Activated naive CD4-positive, alpha-beta T cell treated with anti-CD3 and anti-CD28 coated beads for 36 hours (primary cell): ENCODE data around the gene HERC6. TPM values are rescaled to one million over a fixed set of nuclear protein-coding genes. Genes with fewer than 3 reads are reported as not detected.
A peak's percentile ranks its signal among the peaks of the same experiment; 100 is the strongest.
"Not testable (repeated sequence)": the region's sequence is repeated elsewhere in the genome, so short reads cannot be mapped to it uniquely, and the experiment has no call there.

Source experiments
- CTCF ChIA-PET: fragments of 350-600 bp; sonication (Branson Sonifier 250); formaldehyde crosslinking; loops from one replicate; lab custom pipeline; 2021; ENCODE audit warnings: antibody characterized with exemption; lab: Charles Lee
- DNase-seq: peaks from one replicate; pipeline ENCODE4 v3.0.0-alpha.2; 2020
- H3K27ac Mint-ChIP-seq: one replicate; pipeline ENCODE4 v1.8.0; 2021; ENCODE audit warnings: mild to moderate bottlenecking, mixed read lengths
- H3K27me3 Mint-ChIP-seq: one replicate; pipeline ENCODE4 v1.8.0; 2021; ENCODE audit warnings: low read depth, mixed read lengths
- H3K36me3 Mint-ChIP-seq: one replicate; pipeline ENCODE4 v1.8.0; 2021; ENCODE audit warnings: low read depth, mixed read lengths
- H3K4me1 Mint-ChIP-seq: one replicate; pipeline ENCODE4 v1.8.0; 2021; ENCODE audit warnings: low read depth, mixed read lengths
- H3K4me3 Mint-ChIP-seq: one replicate; pipeline ENCODE4 v1.8.0; 2021; ENCODE audit warnings: mild to moderate bottlenecking, moderate library complexity, mixed read lengths
- H3K9me3 Mint-ChIP-seq: one replicate; pipeline ENCODE4 v1.8.0; 2021; ENCODE audit warnings: mixed read lengths
- intact Hi-C: fragments of 100-400 bp; cut with micrococcal nuclease; formaldehyde crosslinking; loops from one replicate; pipeline ENCODE4 v1.15.1; 2023
- total RNA-seq, 2 experiments: library from RNA; stranded (reverse); gene quantifications; one replicate each; pipeline ENCODE4 v1.2.3, GENCODE V29; 2021

The HERC6 gene
- total RNA-seq, 2 experiments from 2014 or later, result 9.9 to 10.2 TPM

DNA sequence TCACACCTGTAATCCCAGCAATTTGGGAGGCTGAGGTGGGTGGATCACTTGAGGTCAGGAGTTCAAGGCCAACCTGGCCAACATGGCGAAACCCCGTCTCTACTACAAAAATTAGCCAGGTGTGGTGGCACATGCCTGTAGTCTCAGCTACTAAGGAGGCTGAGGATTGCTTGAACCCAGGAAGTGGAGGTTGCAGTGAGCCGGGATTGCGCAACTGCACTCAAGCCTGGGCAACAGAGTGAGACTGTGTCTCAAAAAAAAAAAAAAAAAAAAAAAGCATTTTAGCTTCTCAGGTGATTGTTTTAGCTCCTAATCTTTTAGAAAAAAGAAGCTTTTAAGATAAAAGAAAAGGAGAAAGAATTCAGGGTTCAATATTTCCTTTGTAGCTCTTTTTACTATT is 59.2 kb downstream of the HERC6 start:
- CTCF ChIA-PET, result interaction anchor here (0.6 to 1.8 kb wide), 2 partner anchors 18 to 239 kb away, joined by 3 to 5 read pairs; partner anchors contain the start of gene HERC5
- H3K27me3 Mint-ChIP-seq, H3K27ac Mint-ChIP-seq, H3K4me3 Mint-ChIP-seq, DNase-seq, intact Hi-C loops, H3K9me3 Mint-ChIP-seq, H3K4me1 Mint-ChIP-seq: not testable (repeated sequence)
- H3K36me3 Mint-ChIP-seq, result peaks cover 19% of the 10 kb centered on the region

DNA sequence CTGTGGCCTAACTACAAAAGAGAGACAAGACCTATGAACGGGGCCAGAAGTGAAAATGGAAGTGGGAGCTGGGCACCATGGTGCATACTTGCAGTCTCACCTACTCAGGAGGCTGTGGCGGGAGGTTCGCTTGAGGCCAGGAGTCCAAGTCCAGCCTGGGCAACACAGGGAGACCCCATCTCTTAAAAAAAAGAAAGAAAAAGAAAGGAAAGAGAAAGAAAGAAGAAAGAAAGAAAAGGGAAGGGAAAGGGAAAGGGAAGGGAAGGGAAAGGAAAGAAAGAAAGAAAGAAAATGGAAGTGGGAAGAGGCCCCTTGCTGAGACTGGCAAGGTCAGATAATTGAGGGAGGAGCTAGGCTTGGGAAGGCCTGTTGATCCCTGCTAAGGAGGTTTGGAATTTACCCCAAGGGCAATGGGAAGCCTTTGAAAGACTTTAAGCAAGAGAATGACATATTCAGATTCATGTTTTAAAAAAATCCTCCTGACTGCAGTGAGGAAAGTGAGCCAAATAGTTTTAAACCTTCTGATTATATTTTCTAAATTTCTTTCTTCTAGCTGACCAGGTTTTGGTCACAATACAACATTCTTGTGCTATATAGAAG is 60.6 kb downstream of the HERC6 start:
- peaks cover 2% of the 10 kb centered on the region for H3K9me3 Mint-ChIP-seq
- DNase-seq, result no peak
- H3K27ac Mint-ChIP-seq, result peak overlapping the region; percentile 19
- no peaks in the 10 kb centered on the region for H3K27me3 Mint-ChIP-seq
- no peaks in the 10 kb centered on the region for H3K4me1 Mint-ChIP-seq
- peaks cover 15% of the 10 kb centered on the region for H3K36me3 Mint-ChIP-seq
- H3K4me3 Mint-ChIP-seq, result no peak overlapping the region
- CTCF ChIA-PET, result no interaction called here
- intact Hi-C loops, result no loop called here

DNA sequence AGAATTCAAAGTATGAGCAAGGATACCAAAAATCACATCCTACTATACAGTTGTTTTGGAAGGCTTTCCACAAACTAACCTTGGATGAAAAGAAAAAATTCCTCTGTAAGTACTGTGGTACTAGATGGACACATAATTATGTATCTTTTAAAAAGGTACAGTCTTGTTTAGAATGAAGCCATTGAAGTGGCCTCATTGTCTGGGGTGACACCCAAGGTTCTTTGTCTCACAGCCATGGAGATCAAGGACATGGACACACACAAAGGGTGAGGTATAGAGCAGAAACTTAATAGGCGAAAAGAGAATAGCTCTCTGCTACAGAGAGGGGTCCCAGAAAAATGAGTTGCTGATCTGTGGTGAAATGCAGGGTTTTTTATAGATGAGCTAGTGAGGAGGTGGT is 61.5 kb downstream of the HERC6 start:
- no peak overlapping the region for H3K4me3 Mint-ChIP-seq
- CTCF ChIA-PET, result interaction anchor here (1.4 kb wide), 1 partner anchor 70 kb away, joined by 3 read pairs; no protein-coding TSS in a partner anchor
- H3K9me3 Mint-ChIP-seq, result peaks cover 2% of the 10 kb centered on the region
- DNase-seq, result no peak
- no peaks in the 10 kb centered on the region for H3K4me1 Mint-ChIP-seq
- no peak overlapping the region for H3K27ac Mint-ChIP-seq
- H3K27me3 Mint-ChIP-seq, result no peaks in the 10 kb centered on the region
- H3K36me3 Mint-ChIP-seq, result peaks cover 13% of the 10 kb centered on the region
- intact Hi-C loops, result no loop called here

GRCh38 chr4:88441696-88442095 is 63.0 kb downstream of the HERC6 start:
- intact Hi-C loops, result no loop called here

GRCh38 chr4:88442689-88443191 is 64.1 kb downstream of the HERC6 start:
- no peaks in the 10 kb centered on the region for H3K4me1 Mint-ChIP-seq
- H3K9me3 Mint-ChIP-seq, result peaks cover 2% of the 10 kb centered on the region
- CTCF ChIA-PET, result no interaction called here
- intact Hi-C loops, result no loop called here
- no peak overlapping the region for H3K4me3 Mint-ChIP-seq
- DNase-seq, result no peak
- no peaks in the 10 kb centered on the region for H3K27me3 Mint-ChIP-seq
- no peak overlapping the region for H3K27ac Mint-ChIP-seq
- peaks cover 13% of the 10 kb centered on the region for H3K36me3 Mint-ChIP-seq

More at GRCh38 chr4:88441696-88442095, 63.0 kb downstream of the HERC6 start:
- Mint-ChIP-seq H3K36me3 (peaks cover 13% of the 10 kb centered on the region), H3K4me1 (no peaks in the 10 kb centered on the region), H3K9me3 (peaks cover 2% of the 10 kb centered on the region), H3K4me3 (no peak overlapping the region), H3K27me3 (no peaks in the 10 kb centered on the region), H3K27ac (no peak overlapping the region)
- no peak for DNase-seq
- CTCF ChIA-PET, result interaction anchor here (0.7 to 1.4 kb wide), 3 partner anchors 10 to 231 kb away, joined by 3 to 5 read pairs (median 3); no protein-coding TSS in a partner anchor

DNA sequence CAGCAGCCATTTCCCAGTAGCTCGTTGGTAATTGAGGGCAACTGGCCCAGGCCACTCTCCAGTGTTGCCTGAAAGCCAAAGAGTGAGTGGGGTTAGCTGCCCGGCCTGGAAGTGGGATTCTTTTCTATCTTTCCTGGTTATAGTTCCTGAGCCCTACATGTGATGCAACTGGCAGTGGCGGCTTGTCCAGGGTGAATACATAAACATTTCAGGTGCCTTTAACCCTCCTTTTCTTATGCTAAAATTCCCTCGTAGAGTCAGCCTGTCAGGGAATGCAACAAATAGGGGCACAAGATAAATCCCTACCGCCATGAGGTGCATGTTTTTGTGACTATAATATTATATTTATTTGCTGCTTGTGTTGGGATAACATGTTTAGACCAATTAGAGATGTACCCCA is 64.8 kb downstream of the HERC6 start:
- H3K4me1 Mint-ChIP-seq, result no peaks in the 10 kb centered on the region
- H3K9me3 Mint-ChIP-seq, result peaks cover 2% of the 10 kb centered on the region
- intact Hi-C loops, result no loop called here
- CTCF ChIA-PET, result no interaction called here
- no peak overlapping the region for H3K4me3 Mint-ChIP-seq
- H3K27me3 Mint-ChIP-seq, result no peaks in the 10 kb centered on the region
- no peak for DNase-seq
- H3K27ac Mint-ChIP-seq, result no peak overlapping the region
- H3K36me3 Mint-ChIP-seq, result peaks cover 13% of the 10 kb centered on the region

DNA sequence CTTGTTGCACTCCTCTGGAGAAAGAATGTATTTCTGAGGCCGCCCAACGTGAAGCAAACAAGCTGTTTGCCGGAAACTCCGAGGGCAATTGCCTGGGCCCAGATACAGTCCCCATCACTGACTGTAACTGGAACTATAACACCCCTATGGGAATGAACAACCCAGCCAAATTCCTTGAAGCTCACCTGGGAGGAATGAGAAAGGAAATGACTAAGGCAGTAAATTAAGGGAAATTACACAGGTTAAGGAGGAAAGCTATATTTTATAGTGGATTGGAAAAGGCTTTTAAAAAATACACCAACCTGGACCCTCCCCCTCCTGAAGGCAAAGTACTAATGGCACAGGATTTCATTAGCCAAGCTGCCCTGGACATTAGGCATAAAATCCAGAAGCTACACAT is 66.6 kb downstream of the HERC6 start:
- Mint-ChIP-seq H3K36me3 (peaks cover 9% of the 10 kb centered on the region), H3K9me3 (peaks cover 2% of the 10 kb centered on the region), H3K4me3 (no peak overlapping the region), H3K4me1 (no peaks in the 10 kb centered on the region), H3K27me3 (no peaks in the 10 kb centered on the region), H3K27ac (no peak overlapping the region)
- CTCF ChIA-PET, result interaction anchor here (1.7 kb wide), 1 partner anchor 70 kb away, joined by 7 read pairs; no protein-coding TSS in a partner anchor
- intact Hi-C loops, result no loop called here
- no peak for DNase-seq

DNA sequence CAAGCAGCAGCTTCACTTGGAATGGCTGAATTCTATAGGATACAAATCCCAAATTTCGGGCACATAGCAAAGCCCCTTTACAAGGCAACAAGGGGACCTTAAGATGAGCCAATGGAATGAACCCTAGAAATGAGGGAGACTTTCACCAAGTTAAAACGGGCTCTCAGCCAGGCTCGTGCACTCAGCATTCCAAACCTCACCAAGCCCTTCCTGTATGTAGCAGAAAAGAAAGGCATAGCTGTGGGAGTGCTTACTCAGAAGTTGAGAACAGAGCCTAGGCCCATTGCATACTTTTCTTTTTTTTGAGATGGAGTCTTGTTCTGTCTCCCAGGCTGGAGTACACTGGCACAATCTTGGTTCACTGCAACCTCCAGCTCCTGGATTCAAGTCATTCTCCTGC is 67.5 kb downstream of the HERC6 start:
- intact Hi-C loops, result no loop called here

DNA sequence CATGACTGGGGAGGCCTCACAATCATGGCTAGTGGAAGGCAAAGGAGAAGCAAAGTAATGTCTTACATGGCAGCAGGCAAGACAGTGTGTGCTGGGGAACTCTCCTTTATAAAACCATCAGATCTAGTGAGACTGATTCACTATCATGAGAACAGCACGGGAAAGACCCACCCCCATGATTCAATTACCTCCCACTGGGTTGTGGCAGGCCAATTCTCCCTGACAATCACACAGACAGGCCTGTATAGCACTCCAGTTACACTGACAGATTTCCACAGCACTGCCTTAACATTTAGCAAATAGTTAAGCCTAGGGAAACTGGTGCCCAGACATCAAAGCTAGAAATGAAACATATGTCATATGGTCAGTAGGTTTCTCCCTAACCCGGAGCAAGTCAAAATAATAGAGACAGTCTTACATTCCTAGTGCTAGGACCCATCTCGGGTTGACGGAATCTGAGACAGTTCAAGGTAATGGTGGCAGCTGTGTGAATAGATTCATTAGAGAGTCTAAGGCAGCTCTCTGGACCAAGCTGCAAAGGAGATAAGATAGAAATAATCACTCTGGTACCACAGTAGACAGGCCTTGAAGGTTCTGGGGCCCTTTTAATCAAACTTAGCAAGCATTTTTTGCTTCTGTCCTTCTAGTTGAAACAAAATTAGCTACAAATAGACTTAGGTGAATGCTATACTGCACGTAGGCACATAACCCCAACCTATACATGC is 68.9 kb downstream of the HERC6 start:
- no peak for DNase-seq
- CTCF ChIA-PET, result no interaction called here
- no peaks in the 10 kb centered on the region for H3K4me1 Mint-ChIP-seq
- no peaks in the 10 kb centered on the region for H3K27me3 Mint-ChIP-seq
- H3K4me3 Mint-ChIP-seq, result no peak overlapping the region
- intact Hi-C loops, result no loop called here
- no peak overlapping the region for H3K27ac Mint-ChIP-seq
- H3K36me3 Mint-ChIP-seq, result peaks cover 7% of the 10 kb centered on the region
- H3K9me3 Mint-ChIP-seq, result peaks cover 2% of the 10 kb centered on the region

More for the DNA sequence above, 67.5 kb downstream of the HERC6 start:
- peaks cover 2% of the 10 kb centered on the region for H3K9me3 Mint-ChIP-seq
- no peaks in the 10 kb centered on the region for H3K4me1 Mint-ChIP-seq
- H3K36me3 Mint-ChIP-seq, result peaks cover 9% of the 10 kb centered on the region
- H3K27ac Mint-ChIP-seq, result no peak overlapping the region
- no peak overlapping the region for H3K4me3 Mint-ChIP-seq
- H3K27me3 Mint-ChIP-seq, result no peaks in the 10 kb centered on the region
- no peak for DNase-seq
- CTCF ChIA-PET, result interaction anchor here (1.7 kb wide), 1 partner anchor 69 kb away, joined by 7 read pairs; no protein-coding TSS in a partner anchor

DNA sequence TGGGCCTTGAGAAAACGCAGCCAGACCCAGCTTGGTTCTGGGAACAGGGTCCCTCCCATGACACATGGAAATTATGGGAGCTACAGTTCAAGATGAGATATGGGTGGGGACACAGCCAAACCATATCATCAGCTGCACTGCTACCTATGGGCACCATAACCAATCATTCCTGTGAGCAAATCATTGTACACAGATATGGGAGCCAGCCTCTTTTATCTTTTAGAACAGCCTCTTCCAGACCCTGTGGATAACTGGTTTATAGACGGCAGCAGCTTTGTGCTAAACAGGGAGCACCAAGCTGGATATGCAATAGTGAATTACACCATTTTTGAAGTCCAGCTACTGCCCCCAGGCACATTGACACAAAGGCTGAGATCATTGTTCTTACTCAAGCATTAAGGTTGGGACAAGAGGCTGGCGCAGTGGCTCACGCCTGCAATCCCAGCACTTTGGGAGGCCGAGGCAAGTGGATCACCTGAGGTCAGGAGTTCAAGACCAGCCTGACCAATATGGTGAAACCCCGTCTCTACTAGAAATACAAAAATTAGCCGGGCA is 69.6 kb downstream of the HERC6 start:
- H3K27me3 Mint-ChIP-seq, H3K4me3 Mint-ChIP-seq, intact Hi-C loops, H3K4me1 Mint-ChIP-seq, H3K36me3 Mint-ChIP-seq, CTCF ChIA-PET, H3K9me3 Mint-ChIP-seq, H3K27ac Mint-ChIP-seq, DNase-seq: not testable (repeated sequence)

DNA sequence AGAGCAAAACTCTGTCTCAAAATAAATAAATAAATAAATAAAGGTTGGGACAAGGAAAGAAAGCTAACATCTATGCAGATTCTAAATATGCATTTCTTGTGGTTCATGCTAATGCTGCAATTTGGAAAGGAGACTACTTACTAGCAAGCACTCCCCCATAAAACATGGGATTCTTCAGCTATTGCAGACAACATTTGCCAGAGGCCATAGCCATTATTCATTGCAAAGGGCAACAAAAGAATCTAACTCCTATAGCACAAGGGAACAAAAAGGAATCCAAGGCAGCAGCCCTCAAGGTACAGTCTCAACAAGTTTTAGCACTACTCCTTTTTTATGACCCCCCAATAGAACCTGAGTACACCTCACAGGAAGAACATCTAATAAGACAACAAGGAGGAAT is 70.2 kb downstream of the HERC6 start:
- no peak overlapping the region for H3K27ac Mint-ChIP-seq
- H3K36me3 Mint-ChIP-seq, result no peaks in the 10 kb centered on the region
- H3K4me1 Mint-ChIP-seq, result no peaks in the 10 kb centered on the region
- no peaks in the 10 kb centered on the region for H3K9me3 Mint-ChIP-seq
- no peak overlapping the region for H3K4me3 Mint-ChIP-seq
- intact Hi-C loops, result no loop called here
- H3K27me3 Mint-ChIP-seq, result no peaks in the 10 kb centered on the region
- no peak for DNase-seq
- CTCF ChIA-PET, result interaction anchor here (0.6 kb wide), 1 partner anchor 231 kb away, joined by 4 read pairs; no protein-coding TSS in a partner anchor

DNA sequence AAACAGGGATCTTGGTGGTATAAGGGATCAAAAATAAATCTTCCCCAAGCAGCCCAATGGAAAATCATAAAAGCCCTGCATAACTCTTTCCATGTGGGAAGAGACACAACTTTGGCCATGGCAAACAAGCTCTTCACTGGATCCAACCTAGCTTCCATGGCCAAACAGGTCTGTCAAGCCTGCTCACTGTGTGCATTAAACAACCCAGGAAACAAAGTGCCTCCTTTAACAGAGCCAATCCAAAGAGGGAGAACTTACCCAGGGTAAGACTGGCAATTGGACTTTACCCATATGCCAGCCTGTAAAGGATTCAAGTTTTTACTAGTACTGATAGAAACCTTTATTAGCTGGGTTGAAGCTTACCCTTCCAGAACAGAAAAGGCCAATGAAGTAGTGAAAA is 70.6 kb downstream of the HERC6 start:
- Mint-ChIP-seq H3K36me3 (no peaks in the 10 kb centered on the region), H3K4me3 (no peak overlapping the region), H3K27ac (no peak overlapping the region), H3K9me3 (no peaks in the 10 kb centered on the region), H3K27me3 (no peaks in the 10 kb centered on the region), H3K4me1 (no peaks in the 10 kb centered on the region)
- intact Hi-C loops, result no loop called here
- CTCF ChIA-PET, result interaction anchor here (0.6 kb wide), 1 partner anchor 232 kb away, joined by 4 read pairs; no protein-coding TSS in a partner anchor
- no peak for DNase-seq
